DND-41 (cell line): ENCODE results near the gene DNAJC2.

ENCODE experiments used
- EZH2 ChIP-seq: IDR thresholded peaks from 3 replicates; pipeline ENCODE4 v1.6.1; 2012; ENCODE audit warnings: borderline replicate concordance, low read depth, mild to moderate bottlenecking, moderate library complexity, low read length, inconsistent platforms; ENCODE audit not compliant: severe bottlenecking
- TF ChIP-seq, protein P1 (sequence below): IDR thresholded peaks from 2 replicates; pipeline ENCODE4 v1.5.1; 2012; ENCODE audit warnings: borderline replicate concordance, low read length, moderate library complexity, mild to moderate bottlenecking; ENCODE audit not compliant: poor library complexity, severe bottlenecking; ENCODE audit errors: extremely low read depth

DNA sequence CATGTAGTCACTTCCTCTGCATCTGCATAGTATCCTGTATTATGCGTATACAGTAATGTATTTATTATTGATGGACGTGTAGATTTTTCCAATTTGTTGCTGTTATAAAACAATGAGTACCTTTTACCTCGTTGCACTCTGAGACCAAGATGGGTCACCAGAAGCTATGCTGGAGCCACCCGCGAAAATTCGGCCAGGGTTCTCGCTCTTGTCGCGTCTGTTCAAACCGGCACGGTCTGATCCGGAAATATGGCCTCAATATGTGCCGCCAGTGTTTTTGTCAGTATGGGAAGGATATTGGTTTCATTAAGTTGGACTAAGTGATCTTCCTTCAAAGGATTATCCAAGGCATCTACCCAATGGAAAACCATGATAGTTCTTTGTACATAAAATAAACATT is 3.9 kb upstream of the DNAJC2 start:
- TF ChIP-seq, protein P1, sequence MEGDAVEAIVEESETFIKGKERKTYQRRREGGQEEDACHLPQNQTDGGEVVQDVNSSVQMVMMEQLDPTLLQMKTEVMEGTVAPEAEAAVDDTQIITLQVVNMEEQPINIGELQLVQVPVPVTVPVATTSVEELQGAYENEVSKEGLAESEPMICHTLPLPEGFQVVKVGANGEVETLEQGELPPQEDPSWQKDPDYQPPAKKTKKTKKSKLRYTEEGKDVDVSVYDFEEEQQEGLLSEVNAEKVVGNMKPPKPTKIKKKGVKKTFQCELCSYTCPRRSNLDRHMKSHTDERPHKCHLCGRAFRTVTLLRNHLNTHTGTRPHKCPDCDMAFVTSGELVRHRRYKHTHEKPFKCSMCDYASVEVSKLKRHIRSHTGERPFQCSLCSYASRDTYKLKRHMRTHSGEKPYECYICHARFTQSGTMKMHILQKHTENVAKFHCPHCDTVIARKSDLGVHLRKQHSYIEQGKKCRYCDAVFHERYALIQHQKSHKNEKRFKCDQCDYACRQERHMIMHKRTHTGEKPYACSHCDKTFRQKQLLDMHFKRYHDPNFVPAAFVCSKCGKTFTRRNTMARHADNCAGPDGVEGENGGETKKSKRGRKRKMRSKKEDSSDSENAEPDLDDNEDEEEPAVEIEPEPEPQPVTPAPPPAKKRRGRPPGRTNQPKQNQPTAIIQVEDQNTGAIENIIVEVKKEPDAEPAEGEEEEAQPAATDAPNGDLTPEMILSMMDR: no peak
- TF ChIP-seq EZH2: no peak
